K562 (cell line): ENCODE results near the gene PRR11. TPM values are rescaled to one million over a fixed set of nuclear protein-coding genes. Genes with fewer than 3 reads are reported as not detected.

ENCODE experiments used
- ATAC-seq: fragments of 200-7000 bp; cut with Tn5 transposase; 3 replicates; pipeline ENCODE4 v1.9.1; 2020; ENCODE audit warnings: moderate library complexity
- BruUV-seq: library from RNA; stranded (reverse); fragments of 400-500 nt; replicated peaks from 2 replicates; lab custom pipeline; 2021; lab: Mats Ljungman, UMichigan
- CTCF ChIA-PET: fragments of 300-600 bp; formaldehyde crosslinking; extraction: SDS; loops from one replicate; lab custom pipeline; 2021; ENCODE audit warnings: low intra/inter-chr PET ratio; lab: Yijun Ruan, JAX
- POLR2A ChIA-PET: fragments of 300-600, 350-650 bp; sonication (Branson Sonifier 250); formaldehyde crosslinking; extraction: SDS; loops from one replicate; lab custom pipeline; 2021; ENCODE audit warnings: antibody characterized with exemption, inconsistent platforms; lab: Yijun Ruan, JAX
- DNase-seq, 4 experiments: peaks; one replicate each; pipeline versions ENCODE4 v3.0.0 to v3.0.0-alpha.2; 2011 to 2018; ENCODE audit warnings: low spot score in 3 of 4, mixed read lengths in 3 of 4; ENCODE audit errors: extremely low read depth in 1 of 4
- FAIRE-seq: peaks from 2 replicates; lab custom pipeline; 2011; peaks lifted over from hg19 to GRCh38; lab: Jason Lieb, UNC
- H2AFZ ChIP-seq: 2 replicates; pipeline ENCODE4 v1.6.0; 2011; ENCODE audit warnings: low read depth, low read length, control low read depth, inconsistent platforms
- H3K27ac ChIP-seq: fragments of 200-600 bp; 3 replicates; pipeline ENCODE4 v1.8.0; 2011; ENCODE audit warnings: low read depth, mild to moderate bottlenecking, control low read depth, inconsistent platforms, low read length, moderate library complexity, mixed read lengths; ENCODE audit errors: extremely low read depth
- H3K27me3 ChIP-seq, 2 experiments: fragments of 300-600 bp in 1 of 2; 2 replicates in 1 of 2; 3 replicates in 1 of 2; pipeline versions ENCODE4 v1.6.0 to v1.8.0; 2011; ENCODE audit warnings: inconsistent platforms in 2 of 2, low read length in 2 of 2, mild to moderate bottlenecking in 1 of 2, mixed read lengths in 1 of 2, moderate library complexity in 1 of 2; ENCODE audit not compliant: control insufficient read depth in 2 of 2, insufficient read depth in 2 of 2
- H3K36me3 ChIP-seq: fragments of 300-600 bp; 3 replicates; pipeline ENCODE4 v1.8.0; 2011; ENCODE audit warnings: mild to moderate bottlenecking, low read length, inconsistent platforms; ENCODE audit not compliant: control insufficient read depth, insufficient read depth
- H3K4me1 ChIP-seq, 2 experiments: fragments of 200-600 bp in 1 of 2; replicated peaks in 1 of 2; 2 replicates in 1 of 2; 3 replicates in 1 of 2; pipeline versions ENCODE4 v1.5.1 to v1.8.0; 2011; ENCODE audit warnings: inconsistent platforms in 2 of 2, low read length in 2 of 2, mild to moderate bottlenecking in 1 of 2, mixed read lengths in 1 of 2, moderate library complexity in 1 of 2; ENCODE audit not compliant: control insufficient read depth in 2 of 2, insufficient read depth in 2 of 2
- H3K4me2 ChIP-seq: 2 replicates; pipeline ENCODE4 v1.6.1; 2011; ENCODE audit warnings: low read length, control low read depth, inconsistent platforms, mixed read lengths; ENCODE audit not compliant: insufficient read depth
- H3K4me3 ChIP-seq: fragments of 200-600 bp; sonication (generic), shearing (Covaris generic); 2 replicates; pipeline ENCODE4 v1.5.1; 2016; ENCODE audit warnings: control low read depth, inconsistent platforms
- H3K79me2 ChIP-seq: fragments of 200-600 bp; 3 replicates; pipeline ENCODE4 v1.8.0; 2011; ENCODE audit warnings: low read length, inconsistent platforms; ENCODE audit not compliant: control insufficient read depth, insufficient read depth
- H3K9ac ChIP-seq, 2 experiments: 2 replicates each; pipeline versions ENCODE4 v1.6.0 to v1.6.1; 2011; ENCODE audit warnings: low read depth in 2 of 2, low read length in 2 of 2, control low read depth in 1 of 2, inconsistent platforms in 1 of 2, mild to moderate bottlenecking in 1 of 2, mixed read lengths in 1 of 2; ENCODE audit not compliant: insufficient read depth in 1 of 2
- H3K9me1 ChIP-seq: one replicate; pipeline ENCODE4 v1.6.0; 2011; ENCODE audit warnings: inconsistent platforms, mild to moderate bottlenecking, low read length, moderate library complexity; ENCODE audit not compliant: control insufficient read depth, insufficient read depth
- H3K9me3 ChIP-seq: replicated peaks from 2 replicates; pipeline ENCODE4 v1.5.1; 2011; ENCODE audit warnings: low read depth, low read length, inconsistent platforms; ENCODE audit not compliant: control insufficient read depth, insufficient read depth
- H4K20me1 ChIP-seq: replicated peaks from 2 replicates; pipeline ENCODE4 v1.6.1; 2011; ENCODE audit warnings: low read length, inconsistent platforms, mixed read lengths; ENCODE audit not compliant: control insufficient read depth, insufficient read depth
- ETS2 ChIP-seq: IDR thresholded peaks from 2 replicates; pipeline ENCODE4 v1.6.1; 2016; ENCODE audit warnings: borderline replicate concordance, missing genetic modification characterization, mild to moderate bottlenecking, moderate library complexity, missing compliant biosample characterization; ENCODE audit not compliant: poor library complexity, severe bottlenecking
- PHF21A ChIP-seq: fragments of 450-650 bp; IDR thresholded peaks from 2 replicates; pipeline ENCODE4 v1.6.1; 2017; ENCODE audit warnings: low read depth, borderline replicate concordance
- PRDM10 ChIP-seq: fragments of 450-650 bp; IDR thresholded peaks from 2 replicates; pipeline ENCODE4 v1.6.1; 2018; ENCODE audit not compliant: partially characterized antibody
- ZNF318 ChIP-seq, 2 experiments: fragments of 450-650 bp; IDR thresholded peaks; 2 replicates each; pipeline ENCODE4 v1.6.1; 2016; ENCODE audit warnings: mild to moderate bottlenecking in 2 of 2, borderline replicate concordance in 1 of 2, low read depth in 1 of 2, moderate library complexity in 1 of 2
- ZNF395 ChIP-seq: fragments of 200-800 bp; sonication (Bioruptor generic); IDR thresholded peaks from 2 replicates; pipeline ENCODE4 v1.6.1; 2017; ENCODE audit warnings: missing genetic modification characterization, missing compliant biosample characterization
- WGBS: fragments of 100-300 bp; shearing (Covaris generic); methylation state at CpG from one replicate; pipeline ENCODE4 v1.1.6; 2016; ENCODE audit warnings: low coverage, mixed read lengths; ENCODE audit not compliant: insufficient coverage; ENCODE audit errors: missing lambda C conversion rate; 5-methylcytosine and 5-hydroxymethylcytosine counted together
- in situ Hi-C: fragments of 300-500 bp; cut with MboI; formaldehyde crosslinking; loops from 4 replicates; pipeline ENCODE4 v1.15.0; 2018; ENCODE audit warnings: inconsistent platforms, mixed read lengths
- intact Hi-C: fragments of 100-400 bp; cut with micrococcal nuclease; formaldehyde crosslinking; loops from 2 replicates; pipeline ENCODE4 v1.14.2; 2022
- polyA plus RNA-seq, 8 experiments: library from polyadenylated mRNA; depleted of rRNA in 4 of 8; stranded (reverse) in 5 of 8; unstranded in 3 of 8; fragments of >200 nt; fragmentation: Nextera tagmentation in 2 of 8; fragmentation: Illumina TruSeq in 1 of 8; extraction: Ambion mirVana in 2 of 8; extraction: Trizol in 1 of 8; gene quantifications; 2 replicates each; pipeline versions ENCODE4 v1.2.1 to v1.2.3, GENCODE V29; 2011 to 2014; ENCODE audit warnings: inconsistent platforms in 1 of 8, missing spikeins in 1 of 8
- total RNA-seq, 7 experiments: library from RNA; depleted of rRNA in 6 of 7; stranded (reverse); fragments of >200 nt in 6 of 7; fragmentation: Illumina TruSeq in 2 of 7; extraction: Trizol in 2 of 7; gene quantifications; 2 replicates each; pipeline versions ENCODE4 v1.2.1 to v1.2.3, GENCODE V29; 2011 to 2021; ENCODE audit warnings: low replicate concordance in 1 of 7

The PRR11 gene
- total and polyA plus RNA-seq, 9 of the 15 experiments (the other 6 are each of a cell fraction or from before 2014, with no cell fraction given), result 13.3 to 75.2 (median 46.4) TPM

GRCh38 chr17:59154721-59155438 lies 666 bp upstream of the PRR11 start, which contains the start of gene SKA2:
Gene SKA2 (minus strand): TSS chr17:59155186. CDS start chr17:59155163, 23 bp downstream.
- CTCF ChIA-PET, result no interaction called here
- ATAC-seq (peak; percentile 85), FAIRE-seq (no peak), DNase-seq (peak; percentile 92 to 99 (median 94))
- under 1% methylated on average over 37 of the region's 39 CpGs for WGBS
- intact Hi-C loops (loop anchor here (2.0 to 5.0 kb wide), 2 partner anchors 48 to 137 kb away; partner anchors contain the start of gene TRIM37), in situ Hi-C loops (no loop called here)
- peaks cover 2% of the 10 kb centered on the region; the same call in 2 of the 3 replicates for H3K36me3 ChIP-seq
- H3K9me1 ChIP-seq, result no peaks in the 10 kb centered on the region
- H3K27ac ChIP-seq, result peak within 1 kb of the TSS; percentile 93
- peaks cover 15 to 21% of the 10 kb centered on the region in 2 experiments; a peak in 4 of 5 replicates for H3K4me1 ChIP-seq
- H2AFZ ChIP-seq, result peak within 1 kb of the TSS; percentile 89
- no peaks in the 10 kb centered on the region for H3K9me3 ChIP-seq
- peak within 1 kb of the TSS; percentile 90 for H3K4me2 ChIP-seq
- TSS peak; percentile 63 for BruUV-seq
- POLR2A ChIA-PET, result interaction anchor here (0.5 to 3.5 kb wide), 20 partner anchors 8 to 810 kb away, joined by 3 to 18 read pairs (median 3); partner anchors contain the start of genes DHX40, MTMR4, SMG8 and TRIM37
- H3K79me2 ChIP-seq, result peaks cover 93% of the 10 kb centered on the region
- H4K20me1 ChIP-seq, result no peaks in the 10 kb centered on the region
- peak within 1 kb of the TSS; percentile 69 for H3K4me3 ChIP-seq
- no peaks in the 10 kb centered on the region for H3K27me3 ChIP-seq
- H3K9ac ChIP-seq, result peak within 1 kb of the TSS; percentile 92 to 99
- peak; percentile 94 for TF ChIP-seq PRDM10
- TF ChIP-seq ZNF318 (IDR thresholded peaks at IDR 0.05; ENCODE audit: borderline replicate concordance in 1 of 2, low read depth in 1 of 2), result 0 out of 4 replicates have a peak, but pooled peaks of 1 of the 2 experiments have one; percentile 49
- peak; percentile 95 for TF ChIP-seq ZNF395
- no peak for TF ChIP-seq PHF21A
- no peak for TF ChIP-seq ETS2 (tag)
